GM10248 (cell line): ENCODE results near the gene ARPP21.

Experiments
- CTCF ChIA-PET: fragments of 300-600 bp; sonication (Branson Sonifier 250); formaldehyde crosslinking; extraction: SDS; loops from one replicate; lab custom pipeline; 2021; ENCODE audit warnings: antibody characterized with exemption; lab: Yijun Ruan, JAX
- POLR2A ChIA-PET: fragments of 350-650 bp; sonication (Branson Sonifier 250); formaldehyde crosslinking; extraction: SDS; loops from one replicate; lab custom pipeline; 2020; ENCODE audit warnings: antibody characterized with exemption; lab: Yijun Ruan, JAX
- DNase-seq: peaks from one replicate; pipeline ENCODE4 v3.0.0; 2012; ENCODE audit errors: extremely low spot score
- CTCF ChIP-seq: IDR thresholded peaks from 2 replicates; pipeline ENCODE4 v1.5.1; 2012; ENCODE audit warnings: mild to moderate bottlenecking, low read depth; ENCODE audit errors: extremely low read depth, missing control alignments, control extremely low read depth

Gene ARPP21

GRCh38 chr3:35777065-35777464, 137.7 kb downstream of the ARPP21 start:
- DNase-seq = no peak
- ChIA-PET CTCF (interaction anchor here (0.7 kb wide), 1 partner anchor 24 kb away, joined by 3 read pairs; no protein-coding TSS in a partner anchor), POLR2A (no interaction called here)
- TF ChIP-seq CTCF = no peak

- ChIA-PET CTCF (no interaction called here), POLR2A (no interaction called here)
- no peak for DNase-seq
- TF ChIP-seq CTCF = no peak
Observed at GRCh38 chr3:35777563-35778554, 138.5 kb downstream of the ARPP21 start.

GRCh38 chr3:35779611-35780010, 140.3 kb downstream of the ARPP21 start:
- ChIA-PET CTCF (no interaction called here), POLR2A (no interaction called here)
- DNase-seq = no peak
- TF ChIP-seq CTCF = no peak

GRCh38 chr3:35780800-35781199, 141.5 kb downstream of the ARPP21 start:
- ChIA-PET POLR2A (no interaction called here), CTCF (interaction anchor here (0.9 kb wide), 1 partner anchor 18 kb away, joined by 3 read pairs; no protein-coding TSS in a partner anchor)
- no peak for TF ChIP-seq CTCF
- DNase-seq = no peak

GRCh38 chr3:35781558-35781957, 142.2 kb downstream of the ARPP21 start:
- ChIA-PET CTCF (interaction anchor here (0.9 to 1.5 kb wide), 2 partner anchors 8 to 17 kb away, joined by 3 to 6 read pairs; no protein-coding TSS in a partner anchor), POLR2A (no interaction called here)
- no peak for DNase-seq
- TF ChIP-seq CTCF = no peak

- POLR2A ChIA-PET = no interaction called here
- DNase-seq = no peak
- no peak for TF ChIP-seq CTCF
- CTCF ChIA-PET = interaction anchor here (1.1 to 1.5 kb wide), 2 partner anchors 9 kb away, joined by 3 to 6 read pairs; no protein-coding TSS in a partner anchor
Observed at GRCh38 chr3:35782355-35782754, 143.0 kb downstream of the ARPP21 start.
